ENCODE measurements around the gene VWA5B1. TPM values are rescaled to one million over a fixed set of nuclear protein-coding genes. Genes with fewer than 3 reads are reported as not detected.

Gene VWA5B1
- total and polyA plus RNA-seq, 2 experiments from 2014 or later: 0.16 to 1.0 TPM

- TF ChIP-seq REST (IDR thresholded peaks at IDR 0.05; ENCODE audit: unreplicated experiment) (no peak), ZNF114 (CRISPR knock-in tag; IDR thresholded peaks at IDR 0.05) (no peak), STAT1 (IDR thresholded peaks at IDR 0.05; ENCODE audit: unreplicated experiment) (no peak)
These were observed 27.8 kb downstream of the VWA5B1 start (continued) for GRCh38 chr1:20318521-20318920.

DNA sequence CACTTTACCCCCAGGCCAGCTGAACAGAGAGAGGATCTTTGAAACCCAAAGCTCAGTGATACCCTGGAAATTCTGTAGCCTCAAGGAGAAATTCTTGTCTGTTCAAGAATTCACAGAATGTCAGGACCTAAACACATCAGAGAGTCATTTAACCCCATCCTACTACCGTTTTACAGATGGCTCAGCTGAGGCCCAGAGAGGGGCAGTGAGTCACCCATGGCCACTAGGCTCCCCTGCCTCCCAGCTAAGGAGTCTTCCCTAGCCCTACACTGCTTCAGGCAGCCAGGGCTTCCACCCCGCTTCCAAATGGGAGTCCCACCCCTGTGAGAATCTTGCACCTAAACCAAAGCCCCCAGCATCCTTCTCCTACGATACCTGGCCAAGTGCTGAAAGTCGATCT is 28.3 kb downstream of the VWA5B1 start:
- Histone ChIP-seq H3K79me2 (replicated peaks; ENCODE audit: insufficient read depth) (no peaks in the 10 kb centered on the region), H3K4me1 (ENCODE audit: insufficient read depth) (no peaks in the 10 kb centered on the region), H2AFZ (no peak overlapping the region), H4K20me1 (replicated peaks; ENCODE audit: insufficient read depth) (no peaks in the 10 kb centered on the region), H3K27me3 (ENCODE audit: insufficient read depth) (no peaks in the 10 kb centered on the region), H3K4me2 (no peak overlapping the region), H3F3A (replicated peaks; ENCODE audit: low read depth) (no peaks in the 10 kb centered on the region), H3K4me3 (no peak overlapping the region), H3K9me2 (ENCODE audit: insufficient read depth) (no peaks in the 10 kb centered on the region), H3K36me3 (ENCODE audit: insufficient read depth) (no peaks in the 10 kb centered on the region), H3K27ac (ENCODE audit: low read depth) (no peak overlapping the region)
- Mint-ChIP-seq H3K36me3 (ENCODE audit: low read depth) (no peaks in the 10 kb centered on the region), H3K4me3 (no peak overlapping the region), H3K9me3 (no peaks in the 10 kb centered on the region), H3K27ac (no peak overlapping the region), H3K27me3 (ENCODE audit: insufficient read depth, low read depth, poor library complexity) (peaks cover 8% of the 10 kb centered on the region), H3K4me1 (peaks cover 8% of the 10 kb centered on the region)
- DNase-seq (ENCODE audit: low spot score) (no peak), ATAC-seq (no peak)
- TF ChIP-seq ZNF114 (CRISPR knock-in tag; IDR thresholded peaks at IDR 0.05): no peak
- TF ChIP-seq JUNB (IDR thresholded peaks at IDR 0.05; ENCODE audit: unreplicated experiment): no peak
- TF ChIP-seq, protein P1, sequence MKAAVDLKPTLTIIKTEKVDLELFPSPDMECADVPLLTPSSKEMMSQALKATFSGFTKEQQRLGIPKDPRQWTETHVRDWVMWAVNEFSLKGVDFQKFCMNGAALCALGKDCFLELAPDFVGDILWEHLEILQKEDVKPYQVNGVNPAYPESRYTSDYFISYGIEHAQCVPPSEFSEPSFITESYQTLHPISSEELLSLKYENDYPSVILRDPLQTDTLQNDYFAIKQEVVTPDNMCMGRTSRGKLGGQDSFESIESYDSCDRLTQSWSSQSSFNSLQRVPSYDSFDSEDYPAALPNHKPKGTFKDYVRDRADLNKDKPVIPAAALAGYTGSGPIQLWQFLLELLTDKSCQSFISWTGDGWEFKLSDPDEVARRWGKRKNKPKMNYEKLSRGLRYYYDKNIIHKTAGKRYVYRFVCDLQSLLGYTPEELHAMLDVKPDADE (IDR thresholded peaks at IDR 0.05): no peak
- TF ChIP-seq, protein P2, sequence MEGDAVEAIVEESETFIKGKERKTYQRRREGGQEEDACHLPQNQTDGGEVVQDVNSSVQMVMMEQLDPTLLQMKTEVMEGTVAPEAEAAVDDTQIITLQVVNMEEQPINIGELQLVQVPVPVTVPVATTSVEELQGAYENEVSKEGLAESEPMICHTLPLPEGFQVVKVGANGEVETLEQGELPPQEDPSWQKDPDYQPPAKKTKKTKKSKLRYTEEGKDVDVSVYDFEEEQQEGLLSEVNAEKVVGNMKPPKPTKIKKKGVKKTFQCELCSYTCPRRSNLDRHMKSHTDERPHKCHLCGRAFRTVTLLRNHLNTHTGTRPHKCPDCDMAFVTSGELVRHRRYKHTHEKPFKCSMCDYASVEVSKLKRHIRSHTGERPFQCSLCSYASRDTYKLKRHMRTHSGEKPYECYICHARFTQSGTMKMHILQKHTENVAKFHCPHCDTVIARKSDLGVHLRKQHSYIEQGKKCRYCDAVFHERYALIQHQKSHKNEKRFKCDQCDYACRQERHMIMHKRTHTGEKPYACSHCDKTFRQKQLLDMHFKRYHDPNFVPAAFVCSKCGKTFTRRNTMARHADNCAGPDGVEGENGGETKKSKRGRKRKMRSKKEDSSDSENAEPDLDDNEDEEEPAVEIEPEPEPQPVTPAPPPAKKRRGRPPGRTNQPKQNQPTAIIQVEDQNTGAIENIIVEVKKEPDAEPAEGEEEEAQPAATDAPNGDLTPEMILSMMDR (conservative IDR thresholded peaks at IDR 0.05; ENCODE audit: low read depth in 2 of 2): no peak
- TF ChIP-seq CREB1 (CRISPR knock-in tag; IDR thresholded peaks at IDR 0.05; ENCODE audit: low read depth): no peak

Measured in GM23338 (cell line).